ENCODE data around the gene CRIP3.

CRIP3 gene

DNA sequence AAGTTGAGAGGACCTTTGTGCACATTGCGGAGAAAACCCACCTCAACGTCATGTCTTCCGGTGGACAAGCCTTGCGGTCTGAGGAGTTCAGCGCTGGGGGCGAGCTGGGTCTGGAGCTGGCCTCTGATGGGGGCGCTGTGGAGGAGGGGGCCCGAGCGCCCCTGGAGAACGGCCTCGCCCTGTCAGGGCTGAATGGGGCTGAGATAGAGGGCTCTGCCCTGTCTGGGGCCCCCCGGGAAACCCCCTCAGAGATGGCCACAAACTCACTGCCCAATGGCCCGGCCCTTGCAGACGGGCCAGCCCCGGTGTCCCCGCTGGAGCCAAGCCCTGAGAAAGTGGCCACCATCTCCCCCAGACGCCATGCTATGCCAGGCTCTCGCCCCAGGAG, 25.1 kb downstream of the CRIP3 start:
- no peak overlapping the region for H4K91ac ChIP-seq (ENCODE audit: low read depth, low read length)

DNA sequence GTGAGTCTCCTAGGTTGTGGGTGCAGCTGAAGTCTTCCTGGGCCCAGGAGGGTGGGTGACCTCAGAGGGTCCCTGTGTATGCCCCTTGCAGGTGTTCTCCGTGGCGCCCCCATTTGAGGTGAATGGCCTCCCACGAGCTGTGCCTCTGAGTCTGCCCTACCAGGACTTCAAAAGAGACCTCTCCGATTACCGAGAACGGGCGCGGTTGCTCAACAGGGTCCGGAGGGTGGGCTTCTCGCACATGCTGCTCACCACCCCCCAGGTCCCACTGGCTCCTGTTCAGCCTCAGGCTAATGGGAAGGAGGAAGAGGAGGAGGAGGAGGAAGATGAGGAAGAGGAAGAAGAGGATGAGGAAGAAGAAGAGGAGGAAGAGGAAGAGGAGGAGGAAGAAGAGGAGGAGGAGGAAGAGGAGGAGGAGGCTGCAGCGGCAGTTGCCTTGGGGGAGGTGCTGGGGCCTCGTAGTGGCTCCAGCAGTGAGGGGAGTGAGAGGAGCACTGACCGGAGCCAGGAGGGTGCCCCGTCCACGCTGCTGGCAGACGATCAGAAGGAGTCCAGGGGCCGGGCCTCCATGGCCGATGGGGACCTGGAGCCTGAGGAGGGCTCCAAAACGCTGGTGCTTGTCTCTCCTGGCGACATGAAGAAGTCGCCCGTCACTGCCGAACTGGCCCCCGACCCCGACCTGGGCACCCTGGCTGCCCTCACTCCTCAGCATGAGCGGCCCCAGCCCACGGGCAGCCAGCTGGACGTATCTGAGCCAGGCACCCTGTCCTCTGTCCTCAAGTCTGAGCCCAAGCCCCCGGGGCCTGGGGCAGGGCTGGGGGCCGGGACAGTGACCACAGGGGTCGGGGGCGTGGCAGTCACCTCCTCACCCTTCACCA, 25.8 kb downstream of the CRIP3 start:
- H2BK5ac ChIP-seq (ENCODE audit: low read depth, low read length, poor library complexity): no peak overlapping the region
- no peak overlapping the region for H4K8ac ChIP-seq (ENCODE audit: low read depth, low read length)
- H3K4ac ChIP-seq (ENCODE audit: low read depth, low read length): no peak overlapping the region
- no peak overlapping the region for H4K12ac ChIP-seq (ENCODE audit: low read depth, low read length)
- H3K27me3 ChIP-seq (ENCODE audit: insufficient read depth, low read length): peaks cover 7% of the 10 kb centered on the region
- no peak overlapping the region for H2BK120ac ChIP-seq (ENCODE audit: insufficient read depth, low read length, poor library complexity)
- H3K4me1 ChIP-seq (ENCODE audit: control insufficient read depth in 1 of 2, insufficient read depth in 2 of 2, low read length in 2 of 2): peaks cover 0 to 7% of the 10 kb centered on the region in 2 experiments
- no peak overlapping the region for H3K23ac ChIP-seq (ENCODE audit: low read length)
- H3K79me2 ChIP-seq (ENCODE audit: control insufficient read depth, insufficient read depth, low read length, poor library complexity): no peaks in the 10 kb centered on the region
- no peak overlapping the region for H3K9ac ChIP-seq (ENCODE audit: low read length)
- H3K9me3 ChIP-seq (ENCODE audit: insufficient read depth, low read depth, low read length): peaks cover under 1% of the 10 kb centered on the region
- H4K91ac ChIP-seq (ENCODE audit: low read depth, low read length): no peak overlapping the region
- no peak overlapping the region for H3K4me2 ChIP-seq (ENCODE audit: low read length)
- no CpG with 5 or more reads among the region's 32 CpGs for WGBS (ENCODE audit: extremely low coverage, insufficient coverage, insufficient read length)
- H2AFZ ChIP-seq (ENCODE audit: insufficient read depth, low read length, poor library complexity): no peak overlapping the region
- no peak for DNase-seq
- no peaks in the 10 kb centered on the region for H3K36me3 ChIP-seq (ENCODE audit: control insufficient read depth in 1 of 2, insufficient read depth in 2 of 2, low read length in 2 of 2)
- H3K79me1 ChIP-seq (ENCODE audit: low read length): no peaks in the 10 kb centered on the region
- H3K4me3 ChIP-seq (ENCODE audit: low read depth, low read length): no peak overlapping the region
- H3K14ac ChIP-seq (ENCODE audit: low read length): no peak overlapping the region
- H3K18ac ChIP-seq (ENCODE audit: low read length): no peak overlapping the region
- no peak overlapping the region for H2BK12ac ChIP-seq (ENCODE audit: low read length)
- H3K27ac ChIP-seq (ENCODE audit: low read depth, low read length): no peak overlapping the region
- H2AK5ac ChIP-seq (ENCODE audit: low read length): no peak overlapping the region

More for the DNA sequence above, 25.1 kb downstream of the CRIP3 start:
- Histone ChIP-seq H3K23ac (ENCODE audit: low read length) (no peak overlapping the region), H2BK12ac (ENCODE audit: low read length) (no peak overlapping the region), H3K9ac (ENCODE audit: low read length) (no peak overlapping the region), H2AK5ac (ENCODE audit: low read length) (no peak overlapping the region), H3K36me3 (ENCODE audit: control insufficient read depth in 1 of 2, insufficient read depth in 2 of 2, low read length in 2 of 2) (no peaks in the 10 kb centered on the region), H2BK120ac (ENCODE audit: insufficient read depth, low read length, poor library complexity) (no peak overlapping the region), H2BK5ac (ENCODE audit: low read depth, low read length, poor library complexity) (no peak overlapping the region), H3K79me1 (ENCODE audit: low read length) (no peaks in the 10 kb centered on the region), H3K18ac (ENCODE audit: low read length) (no peak overlapping the region), H3K27ac (ENCODE audit: low read depth, low read length) (no peak overlapping the region), H3K9me3 (ENCODE audit: insufficient read depth, low read depth, low read length) (no peaks in the 10 kb centered on the region), H3K4me2 (ENCODE audit: low read length) (no peak overlapping the region), H2AFZ (ENCODE audit: insufficient read depth, low read length, poor library complexity) (no peak overlapping the region), H3K14ac (ENCODE audit: low read length) (no peak overlapping the region), H3K4ac (ENCODE audit: low read depth, low read length) (no peak overlapping the region), H4K8ac (ENCODE audit: low read depth, low read length) (no peak overlapping the region), H3K27me3 (ENCODE audit: insufficient read depth, low read length) (peaks cover 7% of the 10 kb centered on the region), H3K4me1 (ENCODE audit: control insufficient read depth in 1 of 2, insufficient read depth in 2 of 2, low read length in 2 of 2) (peaks cover 0 to 7% of the 10 kb centered on the region in 2 experiments), H4K12ac (ENCODE audit: low read depth, low read length) (no peak overlapping the region), H3K4me3 (ENCODE audit: low read depth, low read length) (no peak overlapping the region), H3K79me2 (ENCODE audit: control insufficient read depth, insufficient read depth, low read length, poor library complexity) (no peaks in the 10 kb centered on the region)
- no peak for DNase-seq
- WGBS (ENCODE audit: extremely low coverage, insufficient coverage, insufficient read length): no CpG with 5 or more reads among the region's 18 CpGs

GRCh38 chr6:43282060-43282459, 26.6 kb downstream of the CRIP3 start:
- Histone ChIP-seq H3K4me2 (ENCODE audit: low read length) (no peak overlapping the region), H2BK120ac (ENCODE audit: insufficient read depth, low read length, poor library complexity) (no peak overlapping the region), H3K23ac (ENCODE audit: low read length) (no peak overlapping the region), H2BK5ac (ENCODE audit: low read depth, low read length, poor library complexity) (no peak overlapping the region), H4K91ac (ENCODE audit: low read depth, low read length) (no peak overlapping the region), H3K4ac (ENCODE audit: low read depth, low read length) (no peak overlapping the region), H3K18ac (ENCODE audit: low read length) (no peak overlapping the region), H3K4me3 (ENCODE audit: low read depth, low read length) (no peak overlapping the region), H4K12ac (ENCODE audit: low read depth, low read length) (no peak overlapping the region), H3K9ac (ENCODE audit: low read length) (no peak overlapping the region), H3K9me3 (ENCODE audit: insufficient read depth, low read depth, low read length) (peaks cover 5% of the 10 kb centered on the region), H3K27me3 (ENCODE audit: insufficient read depth, low read length) (peaks cover 12% of the 10 kb centered on the region), H3K27ac (ENCODE audit: low read depth, low read length) (no peak overlapping the region), H4K8ac (ENCODE audit: low read depth, low read length) (no peak overlapping the region), H3K14ac (ENCODE audit: low read length) (no peak overlapping the region), H2AK5ac (ENCODE audit: low read length) (no peak overlapping the region), H3K36me3 (ENCODE audit: control insufficient read depth in 1 of 2, insufficient read depth in 2 of 2, low read length in 2 of 2) (no peaks in the 10 kb centered on the region), H2BK12ac (ENCODE audit: low read length) (no peak overlapping the region), H2AFZ (ENCODE audit: insufficient read depth, low read length, poor library complexity) (no peak overlapping the region), H3K79me2 (ENCODE audit: control insufficient read depth, insufficient read depth, low read length, poor library complexity) (no peaks in the 10 kb centered on the region), H3K79me1 (ENCODE audit: low read length) (no peaks in the 10 kb centered on the region), H3K4me1 (ENCODE audit: control insufficient read depth in 1 of 2, insufficient read depth in 2 of 2, low read length in 2 of 2) (peaks cover 0 to 7% of the 10 kb centered on the region in 2 experiments)
- WGBS (ENCODE audit: extremely low coverage, insufficient coverage, insufficient read length): no CpG with 5 or more reads among the region's 9 CpGs
- DNase-seq: no peak

- peaks cover 10% of the 10 kb centered on the region for H3K9me3 ChIP-seq (ENCODE audit: insufficient read depth, low read depth, low read length)
- no peaks in the 10 kb centered on the region for H3K36me3 ChIP-seq (ENCODE audit: control insufficient read depth in 1 of 2, insufficient read depth in 2 of 2, low read length in 2 of 2)
Measured at GRCh38 chr6:43280234-43280633, 28.4 kb downstream of the CRIP3 start.

More at GRCh38 chr6:43280234-43280633, 28.4 kb downstream of the CRIP3 start:
- no peak overlapping the region for H3K14ac ChIP-seq (ENCODE audit: low read length)
- H4K8ac ChIP-seq (ENCODE audit: low read depth, low read length): no peak overlapping the region
- no peak overlapping the region for H3K4me3 ChIP-seq (ENCODE audit: low read depth, low read length)
- no peak overlapping the region for H2BK120ac ChIP-seq (ENCODE audit: insufficient read depth, low read length, poor library complexity)
- H2AFZ ChIP-seq (ENCODE audit: insufficient read depth, low read length, poor library complexity): no peak overlapping the region
- H3K23ac ChIP-seq (ENCODE audit: low read length): no peak overlapping the region
- DNase-seq: no peak
- H3K79me2 ChIP-seq (ENCODE audit: control insufficient read depth, insufficient read depth, low read length, poor library complexity): no peaks in the 10 kb centered on the region
- H4K91ac ChIP-seq (ENCODE audit: low read depth, low read length): no peak overlapping the region
- H3K4me1 ChIP-seq (ENCODE audit: control insufficient read depth in 1 of 2, insufficient read depth in 2 of 2, low read length in 2 of 2): peaks cover 0 to 7% of the 10 kb centered on the region in 2 experiments
- no peak overlapping the region for H3K18ac ChIP-seq (ENCODE audit: low read length)
- peaks cover 22% of the 10 kb centered on the region for H3K27me3 ChIP-seq (ENCODE audit: insufficient read depth, low read length)
- no peak overlapping the region for H2AK5ac ChIP-seq (ENCODE audit: low read length)
- no peak overlapping the region for H3K4me2 ChIP-seq (ENCODE audit: low read length)
- no peak overlapping the region for H3K9ac ChIP-seq (ENCODE audit: low read length)
- H4K12ac ChIP-seq (ENCODE audit: low read depth, low read length): no peak overlapping the region
- no peaks in the 10 kb centered on the region for H3K79me1 ChIP-seq (ENCODE audit: low read length)
- H2BK5ac ChIP-seq (ENCODE audit: low read depth, low read length, poor library complexity): no peak overlapping the region
- WGBS (ENCODE audit: extremely low coverage, insufficient coverage, insufficient read length): no CpG with 5 or more reads among the region's 2 CpGs
- no peak overlapping the region for H2BK12ac ChIP-seq (ENCODE audit: low read length)
- H3K27ac ChIP-seq (ENCODE audit: low read depth, low read length): no peak overlapping the region
- H3K4ac ChIP-seq (ENCODE audit: low read depth, low read length): no peak overlapping the region

Data from trophoblast cell (in vitro differentiated cells and primary cell).